ENCODE data around the gene PDLIM1.

- TF ChIP-seq CTCF (IDR thresholded peaks at IDR 0.05): no peak
- no peak for TF ChIP-seq POLR2A (IDR thresholded peaks at IDR 0.05)
- no peak for TF ChIP-seq EP300 (IDR thresholded peaks at IDR 0.05)
Observed at GRCh38 chr10:95333997-95334804, 43.4 kb upstream of the PDLIM1 start.

Measured in ovary (tissue), 3 donors.